ENCODE measurements around the gene SCP2.
"Not testable (repeated sequence)": the region's sequence is repeated elsewhere in the genome, so short reads cannot be mapped to it uniquely, and the experiment has no call there.

The SCP2 gene

DNA sequence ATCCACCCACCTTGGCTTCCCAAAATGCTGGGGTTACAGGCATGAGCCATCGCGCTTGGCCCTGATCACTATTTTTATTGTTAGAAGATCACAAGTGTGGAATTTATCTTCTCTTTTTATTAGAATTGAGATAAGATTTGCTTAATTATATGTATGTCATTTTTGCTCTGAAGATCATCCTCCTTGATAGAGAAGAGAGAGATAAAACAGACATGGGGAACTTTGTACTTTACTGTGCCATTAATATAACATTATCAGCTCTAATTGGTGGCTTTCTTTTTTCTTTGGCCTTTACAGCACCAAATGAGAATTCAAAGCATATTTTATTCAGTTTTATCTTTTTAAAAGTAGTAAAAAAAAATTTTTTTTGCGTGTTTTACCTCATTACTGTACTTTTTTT is 46.8 kb downstream of the SCP2 start:
- no peak for DNase-seq (ENCODE audit: low read depth)

DNA sequence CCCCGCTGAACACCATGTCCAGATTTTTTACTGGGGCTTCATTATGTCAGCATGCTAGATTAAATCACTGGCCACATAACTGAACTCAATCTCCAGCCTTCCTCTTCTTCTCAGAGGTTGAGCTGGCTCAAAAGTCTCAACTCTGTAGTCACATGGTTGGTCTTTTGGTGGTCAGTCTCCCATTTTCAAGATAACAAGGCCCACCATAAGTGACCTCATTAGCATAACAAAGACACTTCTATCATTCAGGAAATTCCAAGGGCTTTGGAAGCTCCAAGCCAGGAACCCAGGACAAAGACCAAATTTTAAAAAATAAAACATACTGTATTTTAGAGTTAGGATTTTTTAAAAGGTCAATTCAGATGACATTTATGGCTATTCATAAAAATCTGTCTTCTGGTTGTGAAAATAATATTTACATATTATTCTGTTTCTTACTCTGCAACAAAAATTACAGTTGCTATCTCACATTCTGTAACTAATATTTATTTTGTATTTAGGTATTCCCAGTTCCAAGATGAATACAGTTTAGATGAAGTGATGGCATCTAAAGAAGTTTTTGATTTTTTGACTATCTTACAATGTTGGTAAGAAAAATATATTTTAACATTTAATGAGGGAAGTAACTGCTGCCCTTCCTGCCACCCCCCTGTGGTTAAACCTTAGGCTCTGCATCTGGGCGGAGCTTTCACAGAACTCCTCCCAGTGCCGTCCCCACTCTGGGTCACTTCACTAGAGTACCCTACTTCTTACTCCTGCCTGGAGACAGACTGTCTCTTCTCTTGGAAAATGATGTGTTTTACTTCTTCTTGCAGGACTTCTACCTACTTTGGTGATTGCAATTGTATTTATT is 49.3 kb downstream of the SCP2 start:
- DNase-seq (ENCODE audit: low read depth), result no peak

DNA sequence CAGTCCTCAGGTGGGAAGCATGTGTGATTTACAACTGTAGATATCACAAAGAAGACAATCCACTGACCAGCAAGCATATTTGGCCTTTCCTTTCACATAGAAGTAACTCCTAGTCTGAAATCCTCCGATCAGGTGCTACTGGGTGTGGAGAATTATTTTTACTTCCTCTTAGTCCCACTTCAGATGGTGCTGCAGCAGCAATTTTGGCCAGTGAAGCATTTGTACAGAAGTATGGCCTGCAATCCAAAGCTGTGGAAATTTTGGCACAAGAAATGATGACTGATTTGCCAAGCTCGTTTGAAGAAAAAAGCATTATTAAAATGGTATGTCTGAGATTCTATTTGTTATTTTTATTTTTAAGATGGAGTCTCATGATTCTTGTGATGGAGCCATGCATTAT is 51.0 kb downstream of the SCP2 start:
- no peak for DNase-seq (ENCODE audit: low read depth)

DNA sequence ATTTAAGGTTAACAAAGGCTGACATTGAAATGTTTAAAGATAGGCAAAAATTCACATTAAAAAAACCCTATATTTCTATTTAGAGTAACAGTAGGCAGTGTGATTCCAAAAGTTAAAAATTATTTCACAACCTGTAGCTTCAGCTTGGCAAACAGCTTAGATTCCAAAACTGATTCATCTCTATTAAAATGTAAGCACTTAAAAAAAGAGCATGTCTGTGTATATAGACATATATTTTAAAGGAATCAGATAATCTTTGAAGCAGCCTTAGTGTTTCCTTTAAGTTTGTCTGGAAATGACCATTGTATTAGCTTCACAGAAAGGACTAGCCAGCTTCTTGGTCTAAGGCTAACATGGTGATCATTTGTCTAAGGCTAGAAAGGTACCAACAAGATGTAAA is 65.7 kb downstream of the SCP2 start:
- DNase-seq (ENCODE audit: low read depth), result not testable (repeated sequence)

DNA sequence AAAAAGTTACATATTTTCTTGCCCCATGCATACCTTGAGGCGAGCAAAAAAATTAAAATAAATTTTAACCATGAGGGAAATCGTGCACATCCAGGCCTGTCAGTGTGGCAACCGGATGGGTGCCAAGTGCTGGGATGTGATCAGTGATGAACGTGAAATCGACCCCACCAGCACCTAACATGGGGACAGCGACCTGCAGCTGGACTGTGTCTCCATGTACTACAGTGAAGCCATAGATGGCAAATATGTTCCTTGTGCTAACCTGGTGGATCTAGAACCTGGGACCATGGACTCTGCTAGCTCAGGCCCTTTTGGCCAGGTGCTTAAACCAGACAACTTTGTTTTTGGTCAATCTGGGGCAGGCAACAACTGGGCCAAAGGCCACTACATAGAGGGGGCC is 67.6 kb downstream of the SCP2 start:
- DNase-seq (ENCODE audit: low read depth), result no peak

DNA sequence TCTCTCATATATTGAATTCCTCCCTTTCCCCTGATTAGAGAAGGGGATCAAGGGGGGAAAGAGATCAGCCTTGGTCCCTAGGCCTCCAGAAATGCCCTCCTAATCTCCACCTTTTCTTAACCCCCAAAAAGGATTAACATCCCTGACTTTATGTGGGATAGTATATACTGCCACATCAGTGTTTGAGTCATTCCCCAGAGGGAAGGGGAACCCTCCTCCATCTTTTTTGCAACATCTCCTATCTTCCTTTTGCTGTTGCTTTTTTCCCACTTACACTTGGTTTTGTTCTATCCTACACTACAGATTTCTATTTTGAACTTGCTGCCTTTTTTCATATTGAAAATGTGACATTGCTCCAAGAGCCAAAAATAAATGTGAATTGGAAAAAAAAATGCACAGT is 69.6 kb downstream of the SCP2 start:
- DNase-seq (ENCODE audit: low read depth), result no peak

DNA sequence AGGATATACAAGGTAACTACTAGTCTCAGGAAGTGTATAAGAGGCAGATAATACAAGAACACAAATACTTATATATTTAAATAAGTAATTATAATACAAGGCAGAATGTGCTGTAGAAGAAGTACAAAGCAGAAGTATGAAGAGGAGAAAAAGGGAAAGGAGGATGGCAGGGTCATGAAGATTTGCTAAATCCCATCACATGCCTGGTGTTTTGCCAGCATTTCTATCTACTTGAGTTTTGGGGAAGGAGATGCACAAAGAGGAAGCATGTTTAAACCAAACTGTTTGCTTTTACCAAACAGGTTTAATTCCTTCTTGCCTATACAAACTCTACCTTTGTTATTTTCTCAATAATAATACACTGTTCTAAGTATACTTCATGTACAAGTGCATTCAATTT is 74.1 kb downstream of the SCP2 start:
- DNase-seq (ENCODE audit: low read depth), result no peak

DNA sequence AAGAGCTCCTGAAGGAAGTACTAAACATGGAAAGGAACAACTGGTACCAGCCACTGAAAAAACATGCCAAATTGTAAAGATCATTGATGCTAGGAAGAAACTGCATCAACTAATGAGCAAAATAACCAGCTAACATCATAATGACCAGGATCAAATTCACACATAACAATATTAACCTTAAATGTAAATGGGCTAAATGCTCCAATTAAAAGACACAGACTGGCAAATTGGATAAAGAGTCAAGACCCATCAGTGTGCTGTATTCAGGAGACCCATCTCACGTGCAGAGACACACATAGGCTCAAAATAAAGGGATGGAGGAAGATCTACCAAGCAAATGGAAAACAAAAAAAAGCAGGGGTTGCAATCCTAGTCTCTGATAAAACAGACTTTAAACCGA is 79.5 kb downstream of the SCP2 start:
- DNase-seq (ENCODE audit: low read depth), result not testable (repeated sequence)

DNA sequence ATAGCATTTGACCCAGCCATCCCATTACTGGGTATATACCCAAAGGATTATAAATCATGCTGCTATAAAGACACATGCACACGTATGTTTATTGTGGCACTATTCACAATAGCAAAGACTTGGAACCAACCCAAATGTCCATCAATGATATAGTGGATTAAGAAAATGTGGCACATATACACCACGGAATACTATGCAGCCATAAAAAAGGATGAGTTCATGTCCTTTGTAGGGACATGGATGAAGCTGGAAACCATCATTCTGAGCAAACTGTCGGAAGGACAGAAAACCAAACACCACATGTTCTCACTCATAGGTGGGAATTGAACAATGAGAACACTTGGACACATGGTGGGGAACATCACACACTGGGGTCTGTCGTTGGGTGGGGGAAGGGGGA is 83.2 kb downstream of the SCP2 start:
- DNase-seq (ENCODE audit: low read depth), result not testable (repeated sequence)

DNA sequence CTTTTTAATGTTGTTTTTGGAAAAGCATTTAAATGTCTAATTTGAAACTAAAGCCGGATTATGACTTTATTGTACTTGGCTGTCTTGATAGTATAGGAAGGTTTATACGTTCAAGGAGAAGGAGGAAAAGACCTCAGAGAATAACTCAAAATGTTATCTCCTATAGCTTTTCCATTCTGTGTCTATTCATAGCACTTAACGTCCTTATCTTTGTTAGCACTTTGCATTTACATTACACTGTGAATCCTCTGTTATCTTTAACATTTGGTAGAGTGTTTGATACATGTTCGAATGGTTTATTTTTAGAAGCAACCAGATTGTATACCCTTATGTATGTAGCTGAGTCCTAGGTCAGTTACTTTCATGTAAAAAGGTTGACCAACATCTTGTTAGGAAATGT is 84.1 kb downstream of the SCP2 start:
- DNase-seq (ENCODE audit: low read depth), result no peak

DNA sequence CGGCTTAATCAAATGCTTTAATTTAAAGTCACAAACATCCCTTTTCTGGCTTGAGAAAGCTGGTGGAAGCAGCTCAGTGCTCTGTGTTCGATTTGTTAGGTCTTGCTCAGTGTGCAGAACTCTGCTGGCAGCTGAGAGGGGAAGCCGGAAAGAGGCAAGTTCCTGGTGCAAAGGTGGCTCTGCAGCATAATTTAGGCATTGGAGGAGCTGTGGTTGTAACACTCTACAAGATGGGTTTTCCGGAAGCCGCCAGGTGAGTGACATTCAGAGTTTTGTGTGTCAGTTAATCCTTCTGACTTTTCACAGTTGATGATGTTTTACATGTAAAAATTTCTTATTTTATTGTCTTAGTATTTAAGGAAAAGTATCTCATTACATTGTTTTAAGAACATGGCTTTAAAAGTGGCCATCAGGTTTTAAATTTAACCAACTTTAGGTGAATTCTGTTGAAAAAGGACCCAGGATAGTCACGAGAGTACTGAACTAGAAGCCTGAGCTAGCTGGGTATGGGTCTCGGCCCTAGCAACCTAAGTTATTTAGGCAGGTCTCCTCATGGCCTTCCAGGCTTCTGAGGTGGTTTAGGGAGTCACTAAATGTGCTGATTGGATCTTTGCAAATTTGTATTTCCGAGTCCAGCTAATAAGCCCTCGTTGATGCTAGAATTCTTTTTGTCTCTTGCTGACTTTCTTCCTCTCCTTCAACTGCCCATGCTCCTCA is 87.9 kb downstream of the SCP2 start:
- peak; percentile 74 for DNase-seq (ENCODE audit: low read depth)

DNA sequence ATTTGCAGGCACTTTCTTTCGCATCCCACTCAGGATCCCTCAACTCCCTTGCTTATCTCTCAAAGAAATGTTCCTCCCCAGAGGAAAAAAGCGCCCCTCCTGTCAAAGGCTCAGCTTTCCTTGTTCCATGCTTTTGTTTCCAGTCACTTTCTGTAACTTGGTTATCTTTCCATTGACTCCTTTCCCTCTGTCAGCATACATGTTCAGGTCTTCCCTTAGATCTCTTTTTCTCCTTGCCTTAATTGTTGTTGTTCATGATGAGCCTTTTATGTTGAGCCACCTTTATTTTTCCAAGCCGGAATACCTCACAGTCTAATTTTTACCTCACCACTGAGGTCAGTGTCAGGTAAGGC is 88.4 kb downstream of the SCP2 start:
- DNase-seq (ENCODE audit: low read depth), result no peak

DNA sequence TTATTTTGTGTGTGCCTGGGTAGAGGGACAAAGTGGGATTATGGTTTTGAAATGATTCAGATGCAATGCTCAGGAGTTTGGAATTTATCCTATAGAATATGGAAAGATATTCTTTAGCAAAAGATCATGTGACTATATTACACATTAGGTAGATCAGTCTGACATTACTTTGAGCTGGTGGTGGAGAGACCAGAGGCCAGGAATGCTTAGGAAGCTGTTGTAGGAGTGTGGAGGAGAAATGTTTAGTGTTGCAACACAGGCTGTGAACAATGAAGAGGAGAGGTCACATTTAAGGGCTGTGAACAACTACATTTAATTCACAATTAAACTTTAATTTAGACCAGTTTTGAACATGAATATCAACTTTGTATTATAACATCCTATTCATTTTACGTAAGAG is 89.6 kb downstream of the SCP2 start:
- no peak for DNase-seq (ENCODE audit: low read depth)

DNA sequence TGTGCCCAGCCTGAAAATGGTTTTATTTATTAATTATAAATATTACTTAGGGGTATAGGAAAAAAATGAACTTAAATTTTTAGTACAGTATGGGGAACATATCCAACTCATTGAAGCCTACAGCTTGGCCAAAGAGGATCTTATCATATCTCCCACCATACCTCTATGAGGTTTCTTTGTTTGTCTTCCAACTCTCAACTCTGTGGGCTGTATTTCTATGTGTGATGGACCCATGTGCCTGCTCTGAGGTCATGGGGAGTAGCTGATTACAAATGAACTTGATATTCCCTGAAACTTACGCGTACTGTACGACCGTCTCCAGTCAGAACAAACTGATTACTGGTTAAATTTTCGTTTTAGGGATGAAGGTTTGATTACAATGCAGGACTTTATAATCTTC is 93.5 kb downstream of the SCP2 start:
- DNase-seq (ENCODE audit: low read depth), result no peak

DNA sequence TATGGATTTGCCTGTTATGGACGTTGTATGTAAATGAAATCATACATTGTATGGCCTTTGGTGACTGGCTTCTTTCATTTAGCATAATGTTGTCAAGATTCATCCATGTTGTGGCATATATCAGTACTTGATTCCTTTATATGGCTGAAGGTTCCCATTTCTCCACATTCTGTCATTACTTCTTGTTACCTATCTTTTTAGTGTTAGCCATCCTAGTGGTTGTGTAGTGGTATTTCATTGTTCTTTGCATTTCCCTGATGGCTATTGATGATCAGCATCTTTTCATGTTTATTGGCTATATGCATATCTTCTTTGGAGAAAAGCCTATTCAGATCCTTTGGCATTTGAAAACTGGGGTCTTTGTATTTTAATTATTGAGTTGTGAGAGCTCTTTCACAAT is 95.1 kb downstream of the SCP2 start:
- no peak for DNase-seq (ENCODE audit: low read depth)

DNA sequence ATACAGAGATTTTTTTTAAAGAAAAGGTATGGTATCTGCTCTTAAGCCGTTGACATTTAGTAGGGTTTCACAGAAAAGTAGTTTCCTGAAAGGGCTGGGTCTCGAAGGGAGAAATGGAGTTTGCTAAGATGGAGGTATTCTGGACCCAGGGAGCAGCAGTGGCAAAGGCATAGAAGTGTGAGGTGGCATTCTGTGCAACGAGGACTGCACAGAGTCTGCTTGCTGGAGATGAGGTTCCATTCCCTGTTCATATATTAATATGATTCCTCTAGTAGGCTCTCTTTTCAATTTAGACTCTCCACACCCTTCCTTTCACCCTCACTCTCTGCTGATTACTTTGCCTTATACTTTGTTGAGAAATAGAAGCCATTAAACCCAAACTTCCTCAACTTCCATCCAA is 96.5 kb downstream of the SCP2 start:
- no peak for DNase-seq (ENCODE audit: low read depth)

DNA sequence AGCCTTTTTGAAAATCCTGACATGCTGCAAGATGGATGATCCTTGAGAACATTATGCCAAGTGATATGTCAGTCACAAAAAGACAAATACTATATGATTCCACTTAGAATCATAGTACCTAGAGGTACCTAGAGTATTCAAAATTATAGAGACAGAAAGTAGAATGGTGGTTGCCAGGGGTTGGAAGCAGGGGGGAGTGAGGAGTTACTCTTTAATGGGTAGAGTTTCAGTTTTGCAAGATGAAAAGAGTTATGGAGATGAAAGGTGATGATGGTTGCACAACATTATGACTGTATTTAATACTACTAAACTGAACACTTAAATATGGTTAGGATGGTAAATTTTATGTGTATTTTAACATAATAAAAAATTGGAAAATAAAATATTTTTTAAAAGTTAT is 97.0 kb downstream of the SCP2 start:
- no peak for DNase-seq (ENCODE audit: low read depth)

DNA sequence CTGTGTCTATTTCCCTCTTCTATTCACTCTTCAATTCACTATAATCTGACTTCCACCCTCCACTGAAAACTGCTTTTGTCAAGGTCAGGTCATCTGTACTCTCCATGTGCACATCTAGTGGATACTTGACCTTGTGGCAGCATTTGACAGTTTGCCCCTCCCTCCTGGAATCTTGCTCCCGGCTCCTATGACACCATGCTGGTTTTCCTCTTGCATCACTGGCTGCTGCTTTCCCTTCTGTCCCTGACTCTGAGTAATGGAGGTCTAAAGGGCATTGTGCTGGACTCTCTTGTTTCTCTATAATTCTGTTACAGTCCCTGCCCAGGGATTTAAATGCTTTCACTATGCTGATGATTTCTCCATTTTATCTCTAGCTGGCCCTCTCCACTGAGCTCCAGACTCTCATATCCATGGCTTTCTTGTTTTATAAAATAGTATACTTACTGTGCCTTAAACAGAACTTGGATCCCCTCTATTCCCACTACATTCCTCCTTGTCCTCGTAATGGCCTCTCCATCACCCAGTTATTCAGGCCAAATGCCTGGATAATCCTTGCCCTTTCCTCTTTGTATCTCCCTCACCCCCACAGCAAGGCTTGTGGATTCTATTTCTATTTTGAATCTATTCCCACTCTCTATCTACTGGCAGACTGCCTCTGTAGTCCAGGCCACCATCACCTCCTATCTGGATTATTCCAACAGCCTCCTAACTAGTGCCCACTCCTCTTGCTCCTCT is 98.1 kb downstream of the SCP2 start:
- DNase-seq (ENCODE audit: low read depth), result no peak

DNA sequence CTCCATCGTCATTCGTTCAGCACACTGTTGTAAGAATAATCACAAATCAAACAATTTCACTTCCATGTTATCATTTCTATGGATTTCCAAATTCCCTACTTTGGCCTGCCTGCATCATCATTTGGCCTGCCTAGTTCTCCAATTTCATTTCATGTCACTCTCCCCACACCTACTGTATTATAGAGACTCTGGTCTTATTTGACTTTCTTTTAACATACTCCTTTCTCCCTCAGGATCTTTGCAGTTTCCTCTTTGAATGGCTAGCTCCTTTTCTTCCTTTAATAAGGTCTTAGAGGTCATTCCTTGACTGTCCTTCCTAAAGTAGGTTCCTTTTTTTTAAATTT is 98.7 kb downstream of the SCP2 start:
- no peak for DNase-seq (ENCODE audit: low read depth)

DNA sequence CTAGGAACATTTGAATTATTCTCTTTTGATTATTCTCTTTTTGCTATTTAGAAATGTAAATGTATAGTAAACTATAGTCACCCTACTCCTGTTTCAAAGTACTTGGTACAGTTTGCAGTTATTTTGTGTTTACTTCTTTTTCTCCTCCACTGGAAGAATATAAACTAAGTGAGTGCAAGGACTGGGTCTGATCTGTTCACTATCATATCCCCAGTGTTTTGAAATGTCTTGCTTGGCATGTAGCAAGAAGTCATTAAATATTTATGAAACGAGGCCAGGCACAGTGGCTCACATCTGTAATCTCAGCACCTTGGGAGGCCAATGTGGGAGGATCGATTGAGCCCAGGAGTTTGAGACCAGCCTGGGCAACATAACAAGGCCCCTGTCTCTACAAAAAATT is 99.2 kb downstream of the SCP2 start:
- DNase-seq (ENCODE audit: low read depth), result no peak

DNA sequence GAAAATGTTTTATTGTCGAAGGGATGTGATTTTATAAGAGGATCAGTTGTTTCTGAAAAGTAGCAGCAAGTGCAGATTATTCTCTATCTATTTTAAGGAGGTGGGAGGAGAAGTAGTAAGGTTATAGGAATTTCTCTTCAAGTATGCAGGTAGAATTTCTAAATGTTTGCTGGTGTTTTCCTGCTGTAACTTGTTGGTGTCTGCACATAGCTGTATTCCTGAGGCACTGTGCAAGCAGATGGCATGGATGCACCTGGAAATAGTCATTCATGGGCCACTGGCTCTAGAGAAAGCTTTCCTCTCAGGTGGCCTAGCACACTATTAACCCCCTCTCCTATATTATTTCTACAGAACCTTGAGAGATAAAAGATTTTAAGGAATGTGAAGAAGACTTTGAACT is 104.7 kb downstream of the SCP2 start:
- no peak for DNase-seq (ENCODE audit: low read depth)

DNA sequence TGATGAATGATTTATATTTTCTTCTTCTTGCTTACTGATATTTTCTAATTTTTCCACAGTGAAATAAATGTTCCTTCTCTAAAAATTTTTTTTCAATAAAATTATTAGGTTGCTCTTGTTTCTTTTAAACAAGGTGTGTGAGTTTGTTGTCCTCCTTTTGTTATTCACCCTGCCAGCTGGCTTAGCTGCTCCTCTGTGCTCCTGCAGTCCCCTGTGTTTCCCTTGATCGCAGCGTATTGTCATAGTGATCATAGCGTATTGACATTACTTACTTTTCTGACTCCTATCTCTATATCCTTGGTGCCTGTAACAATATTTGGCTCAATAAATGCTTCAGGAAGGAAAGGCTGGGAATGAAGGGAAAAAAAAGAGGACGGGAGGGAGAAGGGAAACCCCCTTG is 110.1 kb downstream of the SCP2 start:
- DNase-seq (ENCODE audit: low read depth), result no peak

DNA sequence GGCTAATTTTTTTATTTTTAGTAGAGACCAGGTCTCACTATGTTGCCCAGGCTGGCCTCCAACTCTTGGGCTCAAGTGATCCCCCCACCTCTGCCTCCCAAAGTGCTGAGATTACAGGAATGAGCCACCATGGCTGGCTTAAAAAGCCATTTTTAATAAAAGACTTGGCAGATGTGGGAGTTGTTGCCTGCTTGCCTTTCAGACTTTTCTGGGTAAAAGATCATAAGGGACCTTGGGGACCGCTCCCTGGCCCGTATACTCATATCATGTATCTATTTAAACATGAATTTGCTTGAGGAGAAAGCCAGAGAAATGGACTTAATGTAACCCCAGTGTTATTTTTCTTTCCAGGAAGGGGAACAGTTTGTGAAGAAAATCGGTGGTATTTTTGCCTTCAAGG is 111.5 kb downstream of the SCP2 start:
- no peak for DNase-seq (ENCODE audit: low read depth)
